ENCODE data around the gene ATMIN. TPM values are rescaled to one million over a fixed set of nuclear protein-coding genes. Genes with fewer than 3 reads are reported as not detected.

Gene ATMIN
- total and polyA plus RNA-seq, 2 donors (not counting 1 experiment from before 2014, with no cell fraction given): 7.5 to 31.5 TPM

DNA sequence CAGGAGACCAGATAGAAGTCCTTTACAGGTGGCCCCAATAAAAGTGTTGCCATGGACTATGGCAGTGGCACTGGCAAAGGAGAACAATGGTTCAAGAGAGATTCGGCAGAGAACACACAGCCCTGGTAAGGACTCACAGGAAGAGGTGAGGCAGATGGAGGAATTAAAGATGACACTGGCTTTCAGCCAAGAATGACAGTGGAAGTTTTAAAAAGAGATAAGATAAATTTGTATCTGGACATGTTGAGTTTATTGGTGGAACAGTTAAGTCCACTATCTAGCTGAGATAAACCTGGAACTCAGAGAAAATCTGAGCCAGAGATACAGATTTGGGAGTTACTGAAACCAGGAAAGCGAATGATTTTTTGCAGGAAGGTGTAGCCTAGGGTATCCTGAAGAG, 49.1 kb upstream of the ATMIN start:
- Mint-ChIP-seq H3K27ac (no peak overlapping the region), H3K4me1 (no peaks in the 10 kb centered on the region), H3K27me3 (no peaks in the 10 kb centered on the region), H3K9me3 (ENCODE audit: insufficient read depth) (no peaks in the 10 kb centered on the region), H3K4me3 (no peak overlapping the region)
- Histone ChIP-seq H3K79me2 (ENCODE audit: control insufficient read depth, insufficient read depth, low read length) (peaks cover 15% of the 10 kb centered on the region), H3K9ac (ENCODE audit: low read length) (no peak overlapping the region), H3K4me1 (ENCODE audit: control insufficient read depth in 2 of 2, insufficient read depth in 2 of 2, low read length in 2 of 2) (no peaks in the 10 kb centered on the region), H3K27ac (ENCODE audit: low read length in 2 of 2) (no peak overlapping the region), H3K4me2 (replicated peaks; ENCODE audit: low read depth, low read length, poor library complexity, severe bottlenecking) (no peak overlapping the region), H3K27me3 (replicated peaks in 1 of 4; ENCODE audit: control extremely low read depth in 1 of 4, control insufficient read depth in 3 of 4, insufficient read depth in 4 of 4, low read length in 3 of 4) (no peaks in the 10 kb centered on the region), H4K20me1 (ENCODE audit: control insufficient read depth, insufficient read depth, low read length, poor library complexity, severe bottlenecking) (no peaks in the 10 kb centered on the region), H3K36me3 (replicated peaks in 1 of 2; ENCODE audit: control extremely low read depth in 1 of 2, control insufficient read depth in 1 of 2, extremely low read depth in 1 of 2, insufficient read depth in 2 of 2, low read length in 1 of 2) (peaks cover 0 to 5% of the 10 kb centered on the region in 2 experiments), H2AFZ (ENCODE audit: insufficient read depth, low read depth, low read length, poor library complexity, severe bottlenecking) (no peak overlapping the region), H3K9me3 (ENCODE audit: control extremely low read depth in 1 of 3, control insufficient read depth in 2 of 3, insufficient read depth in 1 of 3, low read length in 2 of 3) (no peaks in the 10 kb centered on the region), H3K4me3 (ENCODE audit: control extremely low read depth in 1 of 5, extremely low read depth in 1 of 5, insufficient read depth in 1 of 5, low read depth in 2 of 5, low read length in 4 of 5) (no peak overlapping the region)
- no peak for ATAC-seq (ENCODE audit: low read depth)
- DNase-seq: no peak
- intact Hi-C loops (cut with micrococcal nuclease): no loop called here
- ChIA-PET CTCF (no interaction called here), POLR2A (no interaction called here)
- WGBS (ENCODE audit: insufficient coverage): 86% methylated on average over 2 of the region's 2 CpGs
- no peak for TF ChIP-seq EZH2 (IDR thresholded peaks at IDR 0.05; ENCODE audit: borderline replicate concordance, insufficient read depth, low read depth, low read length, poor library complexity, severe bottlenecking)
- TF ChIP-seq, protein P1, sequence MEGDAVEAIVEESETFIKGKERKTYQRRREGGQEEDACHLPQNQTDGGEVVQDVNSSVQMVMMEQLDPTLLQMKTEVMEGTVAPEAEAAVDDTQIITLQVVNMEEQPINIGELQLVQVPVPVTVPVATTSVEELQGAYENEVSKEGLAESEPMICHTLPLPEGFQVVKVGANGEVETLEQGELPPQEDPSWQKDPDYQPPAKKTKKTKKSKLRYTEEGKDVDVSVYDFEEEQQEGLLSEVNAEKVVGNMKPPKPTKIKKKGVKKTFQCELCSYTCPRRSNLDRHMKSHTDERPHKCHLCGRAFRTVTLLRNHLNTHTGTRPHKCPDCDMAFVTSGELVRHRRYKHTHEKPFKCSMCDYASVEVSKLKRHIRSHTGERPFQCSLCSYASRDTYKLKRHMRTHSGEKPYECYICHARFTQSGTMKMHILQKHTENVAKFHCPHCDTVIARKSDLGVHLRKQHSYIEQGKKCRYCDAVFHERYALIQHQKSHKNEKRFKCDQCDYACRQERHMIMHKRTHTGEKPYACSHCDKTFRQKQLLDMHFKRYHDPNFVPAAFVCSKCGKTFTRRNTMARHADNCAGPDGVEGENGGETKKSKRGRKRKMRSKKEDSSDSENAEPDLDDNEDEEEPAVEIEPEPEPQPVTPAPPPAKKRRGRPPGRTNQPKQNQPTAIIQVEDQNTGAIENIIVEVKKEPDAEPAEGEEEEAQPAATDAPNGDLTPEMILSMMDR (IDR thresholded peaks at IDR 0.05): no peak

DNA sequence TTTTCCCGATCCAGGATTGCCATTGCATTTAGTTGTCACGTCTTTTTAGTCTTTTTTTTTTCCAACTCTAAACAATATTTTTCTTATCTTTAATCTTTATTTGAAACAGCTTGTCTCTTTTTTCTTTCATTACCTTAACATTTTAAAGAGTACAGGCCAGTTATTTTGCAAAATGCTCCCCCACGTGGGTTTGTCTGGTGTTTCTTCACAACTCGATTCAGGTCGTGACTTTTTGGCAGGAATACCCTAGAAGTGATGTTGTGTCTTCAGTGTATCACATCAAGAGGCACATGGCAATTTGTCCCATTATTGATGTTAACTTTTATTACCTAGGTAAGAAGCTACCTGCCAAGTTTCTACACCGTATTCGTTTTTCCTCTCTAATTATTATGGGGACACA, 46.9 kb upstream of the ATMIN start:
- H2AFZ ChIP-seq (ENCODE audit: insufficient read depth, low read depth, low read length, poor library complexity, severe bottlenecking): no peak overlapping the region
- ATAC-seq (ENCODE audit: low read depth) (no peak), DNase-seq (no peak)
- ChIA-PET CTCF (interaction anchor here (1.2 kb wide), 1 partner anchor 17 kb away, joined by 3 read pairs; no protein-coding TSS in a partner anchor), POLR2A (no interaction called here)
- H4K20me1 ChIP-seq (ENCODE audit: control insufficient read depth, insufficient read depth, low read length, poor library complexity, severe bottlenecking): no peaks in the 10 kb centered on the region
- no peak overlapping the region for H3K4me3 Mint-ChIP-seq
- 81% methylated on average over 4 of the region's 7 CpGs for WGBS (ENCODE audit: insufficient coverage)
- peaks cover 0 to 8% of the 10 kb centered on the region in 2 experiments for H3K36me3 ChIP-seq (replicated peaks in 1 of 2; ENCODE audit: control extremely low read depth in 1 of 2, control insufficient read depth in 1 of 2, extremely low read depth in 1 of 2, insufficient read depth in 2 of 2, low read length in 1 of 2)
- no peaks in the 10 kb centered on the region for H3K4me1 ChIP-seq (ENCODE audit: control insufficient read depth in 2 of 2, insufficient read depth in 2 of 2, low read length in 2 of 2)
- intact Hi-C loops (cut with micrococcal nuclease): no loop called here
- no peak overlapping the region for H3K4me3 ChIP-seq (ENCODE audit: control extremely low read depth in 1 of 5, extremely low read depth in 1 of 5, insufficient read depth in 1 of 5, low read depth in 2 of 5, low read length in 4 of 5)
- no peak overlapping the region for H3K27ac ChIP-seq (ENCODE audit: low read length in 2 of 2)
- H3K9me3 ChIP-seq (ENCODE audit: control extremely low read depth in 1 of 3, control insufficient read depth in 2 of 3, insufficient read depth in 1 of 3, low read length in 2 of 3): no peaks in the 10 kb centered on the region
- H3K27me3 ChIP-seq (replicated peaks in 1 of 4; ENCODE audit: control extremely low read depth in 1 of 4, control insufficient read depth in 3 of 4, insufficient read depth in 4 of 4, low read length in 3 of 4): no peaks in the 10 kb centered on the region
- H3K9ac ChIP-seq (ENCODE audit: low read length): no peak overlapping the region
- no peaks in the 10 kb centered on the region for H3K9me3 Mint-ChIP-seq (ENCODE audit: insufficient read depth)
- no peak overlapping the region for H3K27ac Mint-ChIP-seq
- no peak overlapping the region for H3K4me2 ChIP-seq (replicated peaks; ENCODE audit: low read depth, low read length, poor library complexity, severe bottlenecking)
- H3K79me2 ChIP-seq (ENCODE audit: control insufficient read depth, insufficient read depth, low read length): peaks cover 34% of the 10 kb centered on the region
- peaks cover 4% of the 10 kb centered on the region for H3K4me1 Mint-ChIP-seq
- no peaks in the 10 kb centered on the region for H3K27me3 Mint-ChIP-seq
- TF ChIP-seq, protein P1 (IDR thresholded peaks at IDR 0.05): no peak
- no peak for TF ChIP-seq EZH2 (IDR thresholded peaks at IDR 0.05; ENCODE audit: borderline replicate concordance, insufficient read depth, low read depth, low read length, poor library complexity, severe bottlenecking)

Data from B cell (primary cell).